HG03060 (cell line): Measurements from ENCODE around the gene SLC4A5.
"Not testable (repeated sequence)": the region's sequence is repeated elsewhere in the genome, so short reads cannot be mapped to it uniquely, and the experiment has no call there.

Experiments used
- ATAC-seq: cut with Tn5 transposase; IDR thresholded peaks from one replicate; pipeline ENCODE4 v1.9.1; 2021; ENCODE audit warnings: low read depth, moderate number of reproducible peaks; ENCODE audit not compliant: unreplicated experiment

SLC4A5 gene

DNA sequence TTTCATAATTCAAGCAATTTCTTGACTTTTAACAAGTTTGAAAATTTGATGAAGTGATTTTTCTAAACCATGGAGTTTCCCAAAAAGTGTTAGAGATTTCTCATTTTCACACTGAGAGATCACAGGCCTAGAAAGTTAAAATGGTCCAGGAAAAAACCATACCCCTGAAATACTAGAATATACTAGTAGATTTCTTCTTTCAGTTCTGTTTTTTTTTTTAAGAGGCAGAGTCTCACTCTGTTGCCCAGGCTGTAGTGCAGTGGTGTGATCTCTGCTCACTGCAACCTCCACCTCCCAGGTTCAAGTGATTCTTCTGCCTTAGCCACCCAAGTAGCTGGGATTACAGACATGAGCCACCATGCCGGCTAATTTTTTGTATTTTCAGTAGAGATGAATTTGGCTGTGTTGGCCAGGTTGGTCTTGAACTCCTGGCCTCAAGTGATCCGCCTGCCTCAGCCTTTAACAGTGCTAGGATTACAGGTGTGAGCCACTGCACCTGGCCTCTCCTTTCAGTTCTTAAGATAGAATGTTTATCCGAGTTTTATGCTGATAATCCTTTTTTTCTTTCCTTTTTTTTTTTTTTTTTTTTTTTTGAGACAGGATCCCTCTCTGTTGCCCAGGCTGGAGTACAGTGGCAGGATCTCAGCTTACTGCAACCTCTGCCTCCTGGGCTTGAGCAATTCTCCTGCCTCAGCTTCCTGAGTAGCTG lies 130.4 kb downstream of the SLC4A5 start:
- ATAC-seq: no peak

- no peak for ATAC-seq
Observed at GRCh38 chr2:74206180-74206688, 137.0 kb downstream of the SLC4A5 start.

GRCh38 chr2:74205596-74205995 lies 137.6 kb downstream of the SLC4A5 start:
- no peak for ATAC-seq

DNA sequence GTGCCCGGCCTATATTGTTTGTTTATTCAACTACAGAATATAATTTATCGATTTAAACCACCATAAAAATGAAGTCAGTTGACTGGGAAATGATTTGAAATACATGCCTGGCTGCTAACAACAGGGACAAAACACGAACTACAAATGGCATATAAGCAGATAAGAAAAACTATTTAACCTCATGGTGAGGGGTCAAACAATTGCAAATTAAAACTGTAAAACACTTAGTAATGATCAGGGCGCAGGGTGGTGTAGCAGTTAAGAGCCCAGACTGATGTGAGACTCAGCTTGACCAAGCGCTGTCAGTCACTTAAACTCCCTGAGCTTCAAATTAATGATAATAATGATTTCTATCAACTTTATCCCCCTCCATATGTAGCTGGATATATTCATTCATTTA lies 138.1 kb downstream of the SLC4A5 start:
- no peak for ATAC-seq

- no peak for ATAC-seq
Observed at GRCh38 chr2:74204436-74204835, 138.8 kb downstream of the SLC4A5 start.

GRCh38 chr2:74201596-74201995 lies 141.6 kb downstream of the SLC4A5 start:
- ATAC-seq: no peak

- no peak for ATAC-seq
Observed at GRCh38 chr2:74201196-74201595, 142.0 kb downstream of the SLC4A5 start.

- no peak for ATAC-seq
Observed at GRCh38 chr2:74199871-74200305, 143.3 kb downstream of the SLC4A5 start.

GRCh38 chr2:74199275-74199701 lies 143.9 kb downstream of the SLC4A5 start:
- ATAC-seq: no peak

GRCh38 chr2:74198461-74199274 lies 144.5 kb downstream of the SLC4A5 start, which contains the start of gene MTHFD2:
Gene MTHFD2, plus strand, starts transcription at chr2:74198615. Its CDS starts 27 bp downstream, at chr2:74198642.
- peak; percentile 79 for ATAC-seq

DNA sequence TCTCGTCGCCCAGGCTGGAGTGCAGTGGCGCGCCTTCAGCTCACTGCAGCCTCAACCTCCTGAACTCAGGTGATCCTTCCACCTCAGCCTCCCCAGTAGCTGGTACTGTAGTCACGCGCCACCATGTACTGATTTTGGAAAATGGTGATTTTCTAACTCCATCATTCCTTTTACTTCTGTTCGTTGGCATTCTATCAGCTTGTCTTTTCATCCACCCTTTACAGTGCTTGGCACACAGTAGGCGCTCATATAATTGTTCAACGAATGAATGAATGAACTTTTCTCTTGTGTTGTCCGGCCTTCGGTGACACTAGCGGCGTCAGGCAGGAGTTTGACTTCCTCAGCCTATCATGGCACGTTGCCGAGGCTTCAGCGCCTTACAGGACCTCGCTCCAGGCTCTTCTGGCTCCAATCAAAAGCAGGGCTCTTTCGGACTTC lies 145.2 kb downstream of the SLC4A5 start:
- no peak for ATAC-seq

DNA sequence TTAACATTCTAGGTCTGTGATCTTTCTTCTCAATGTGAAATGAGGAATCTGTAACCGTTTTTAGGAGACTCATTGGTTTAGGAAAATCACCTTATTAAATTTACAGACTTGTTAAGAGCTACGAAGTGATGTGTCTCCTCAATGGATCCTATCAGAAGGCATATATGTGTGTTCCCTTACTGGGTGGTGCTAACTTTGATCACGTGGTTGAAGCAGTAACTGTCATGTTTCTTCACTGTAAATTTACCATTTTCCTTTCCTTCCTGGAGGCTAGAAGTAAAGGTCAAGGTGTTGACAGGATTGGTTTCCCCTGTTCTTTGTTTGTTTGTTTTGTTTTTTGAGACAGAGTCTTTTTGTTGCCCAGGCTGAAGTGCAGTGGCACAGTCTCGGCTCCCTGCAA lies 146.2 kb downstream of the SLC4A5 start:
- ATAC-seq: no peak

- no peak for ATAC-seq
Observed at GRCh38 chr2:74194799-74195198, 148.4 kb downstream of the SLC4A5 start.

DNA sequence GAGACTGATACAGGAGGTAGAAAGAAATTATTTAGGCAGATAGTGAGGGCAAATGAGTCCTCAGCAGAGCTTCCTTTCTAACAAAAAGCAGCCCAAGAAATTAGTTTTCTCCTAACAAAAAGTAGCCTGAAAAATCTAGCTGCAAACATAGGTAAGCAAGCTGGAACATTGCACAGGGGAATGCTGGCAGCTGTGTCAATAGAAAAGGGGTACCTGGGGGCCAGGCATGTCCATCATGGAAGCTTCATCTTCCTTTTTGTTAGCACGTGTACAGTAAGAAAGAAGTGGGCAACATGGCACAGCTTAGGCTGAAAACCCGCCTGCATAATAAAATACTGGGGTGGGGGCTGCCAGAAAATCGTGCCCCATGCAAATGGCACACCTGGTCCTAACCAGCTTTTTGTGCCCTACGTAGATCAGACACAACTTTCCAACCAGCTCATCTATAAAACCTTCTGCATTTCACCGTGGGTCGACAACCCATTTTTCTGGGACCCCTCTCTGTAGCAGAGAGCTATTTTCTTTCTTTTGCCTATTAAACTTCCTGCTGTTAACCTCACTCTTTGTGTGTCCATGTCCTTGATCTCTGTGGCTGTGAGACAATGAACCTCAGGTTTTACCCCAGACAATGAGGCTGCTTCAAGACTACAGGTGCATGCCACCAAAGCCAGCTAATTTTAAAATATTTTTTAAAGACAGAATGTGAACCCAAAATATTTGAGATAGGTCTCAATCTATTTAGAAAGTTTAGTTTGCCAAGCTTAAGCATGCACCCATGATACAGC lies 151.4 kb downstream of the SLC4A5 start:
- no peak for ATAC-seq

DNA sequence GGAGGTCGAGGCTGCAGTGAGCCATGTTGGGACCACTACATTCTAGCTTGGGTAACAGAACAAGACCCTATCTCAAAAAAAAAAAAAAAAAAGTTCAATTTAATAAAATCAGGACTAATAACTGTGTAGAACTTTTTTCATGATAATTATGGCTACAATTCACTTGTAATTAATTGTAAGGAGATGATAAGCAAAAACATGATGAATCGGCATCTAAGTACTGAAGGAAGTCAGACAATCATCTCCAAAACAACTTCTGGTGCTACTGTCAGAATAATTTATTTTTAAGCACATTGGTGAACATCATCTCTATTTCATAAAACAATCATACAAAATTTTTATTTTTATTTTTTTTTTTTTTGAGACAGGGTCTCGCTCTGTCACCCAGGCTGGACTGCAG lies 154.5 kb downstream of the SLC4A5 start:
- ATAC-seq: no peak

GRCh38 chr2:74188018-74188601 lies 155.1 kb downstream of the SLC4A5 start:
- ATAC-seq: no peak

DNA sequence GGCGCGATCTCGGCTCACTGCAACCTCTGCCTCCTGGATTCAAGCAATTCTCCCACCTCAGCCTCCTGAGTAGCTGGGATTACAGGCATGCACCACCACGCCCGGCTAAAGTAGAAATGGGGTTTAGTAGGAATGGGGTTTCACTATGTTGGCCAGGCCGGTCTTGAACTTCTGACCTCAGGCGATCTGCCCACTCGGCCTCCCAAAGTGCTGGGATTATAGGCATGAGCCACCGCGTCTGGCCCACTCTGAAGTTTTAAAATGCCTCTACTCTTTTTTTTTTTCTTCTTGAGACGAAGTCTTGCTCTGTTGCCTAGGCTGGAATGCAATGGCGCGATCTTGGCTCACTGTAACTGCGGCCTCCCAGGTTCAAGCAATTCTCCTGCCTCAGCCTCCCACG lies 156.5 kb downstream of the SLC4A5 start:
- not testable (repeated sequence) for ATAC-seq

GRCh38 chr2:74186038-74186437 lies 157.2 kb downstream of the SLC4A5 start:
- peak; percentile 58 for ATAC-seq

- ATAC-seq: no peak
Observed at GRCh38 chr2:74183878-74184277, 159.3 kb downstream of the SLC4A5 start.

DNA sequence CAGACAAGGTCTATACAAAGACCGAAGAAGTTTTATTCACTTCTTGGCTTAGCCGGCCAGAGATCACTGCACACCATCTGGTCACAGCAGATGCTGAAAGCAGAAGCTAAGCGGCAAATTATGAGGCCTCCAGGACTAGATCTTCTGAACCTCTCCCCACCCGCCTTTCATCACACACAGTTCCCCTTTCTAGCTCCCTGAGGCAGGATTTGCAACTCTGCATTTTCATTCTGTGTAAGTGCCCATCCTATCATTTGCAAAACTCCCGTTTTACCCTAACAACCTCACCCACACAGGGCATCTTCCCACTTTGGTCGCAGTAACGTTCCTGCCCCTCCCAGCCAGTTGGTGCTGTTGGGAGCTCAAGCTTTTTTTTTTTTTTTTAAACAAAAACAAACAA lies 161.5 kb downstream of the SLC4A5 start:
- ATAC-seq: no peak
